Fibroblast of skin of right quadriceps (primary cell): ENCODE data around the gene CDYL.

Experiments
- DNase-seq: peaks from one replicate; pipeline ENCODE4 v3.0.0-alpha.2; 2013

The CDYL gene

GRCh38 chr6:4774715-4775493, 1.3 kb upstream of the CDYL start:
- no peak for DNase-seq

GRCh38 chr6:4775494-4776130, 592 bp upstream of the CDYL start:
- peak; percentile 65 for DNase-seq

GRCh38 chr6:4776493-4777393, 539 bp downstream of the CDYL start:
- no peak for DNase-seq

GRCh38 chr6:4777394-4777935, 1.3 kb downstream of the CDYL start:
- peak; percentile 34 for DNase-seq

- DNase-seq, result peak; percentile 33
These were observed 1.9 kb downstream of the CDYL start for GRCh38 chr6:4778086-4778485.

GRCh38 chr6:4780360-4780812, 4.2 kb downstream of the CDYL start:
- DNase-seq, result peak; percentile 41

- no peak for DNase-seq
These were observed 5.2 kb downstream of the CDYL start for GRCh38 chr6:4781426-4781825.

- DNase-seq, result no peak
These were observed 5.9 kb downstream of the CDYL start for GRCh38 chr6:4781967-4782575.

- no peak for DNase-seq
These were observed 10.8 kb downstream of the CDYL start for GRCh38 chr6:4786996-4787395.

- no peak for DNase-seq
These were observed 12.3 kb downstream of the CDYL start for GRCh38 chr6:4788482-4788881.

- DNase-seq, result no peak
These were observed 12.9 kb downstream of the CDYL start for GRCh38 chr6:4788953-4789584.

GRCh38 chr6:4790158-4790899, 14.1 kb downstream of the CDYL start:
- no peak for DNase-seq

GRCh38 chr6:4794140-4794707, 18.0 kb downstream of the CDYL start:
- no peak for DNase-seq

- no peak for DNase-seq
These were observed 21.4 kb downstream of the CDYL start for GRCh38 chr6:4797587-4797986.

- no peak for DNase-seq
These were observed 23.7 kb downstream of the CDYL start for GRCh38 chr6:4799912-4800311.

GRCh38 chr6:4800662-4801061, 24.5 kb downstream of the CDYL start:
- DNase-seq, result no peak

- DNase-seq, result no peak
These were observed 25.4 kb downstream of the CDYL start for GRCh38 chr6:4801491-4802110.

- DNase-seq, result no peak
These were observed 26.2 kb downstream of the CDYL start for GRCh38 chr6:4802312-4802935.

- no peak for DNase-seq
These were observed 27.1 kb downstream of the CDYL start for GRCh38 chr6:4803343-4803744.

- DNase-seq, result peak; percentile 66
These were observed 27.9 kb downstream of the CDYL start for GRCh38 chr6:4804095-4804494.
